Neural cell (in vitro differentiated cells): ENCODE results near the gene ART1. TPM values are rescaled to one million over a fixed set of nuclear protein-coding genes. Genes with fewer than 3 reads are reported as not detected.

Experiments used
- H2AFZ ChIP-seq: fragments of 200-600, 300-800 bp; sonication (generic), shearing (Covaris generic); 2 replicates; pipeline ENCODE4 v1.6.0; 2014; ENCODE audit warnings: low read depth, mild to moderate bottlenecking, antibody characterized with exemption, low read length, moderate library complexity
- H3F3A ChIP-seq: fragments of 200-600 bp; shearing (Covaris generic); 2 replicates; pipeline ENCODE4 v1.6.1; 2016; ENCODE audit warnings: mild to moderate bottlenecking, moderate library complexity, mixed read lengths, antibody characterized with exemption, low read length; ENCODE audit not compliant: insufficient read depth, poor library complexity, severe bottlenecking
- H3K27ac ChIP-seq: fragments of 200-600, 300-800 bp; sonication (generic), shearing (Covaris generic); 2 replicates; pipeline ENCODE4 v1.5.1; 2014; ENCODE audit warnings: mild to moderate bottlenecking, low read length, moderate library complexity
- H3K27me3 ChIP-seq: fragments of 300-800, 200-600 bp; sonication (generic), shearing (Covaris generic); 2 replicates; pipeline ENCODE4 v1.6.0; 2014; ENCODE audit warnings: mild to moderate bottlenecking, low read depth, low read length, moderate library complexity; ENCODE audit not compliant: insufficient read depth
- H3K36me3 ChIP-seq: fragments of 300-800, 200-600 bp; sonication (generic), shearing (Covaris generic); 2 replicates; pipeline ENCODE4 v1.5.1; 2014; ENCODE audit warnings: mild to moderate bottlenecking, antibody characterized with exemption, low read length, moderate library complexity; ENCODE audit not compliant: insufficient read depth
- H3K4me2 ChIP-seq: fragments of 300-800, 200-600 bp; sonication (generic), shearing (Covaris generic); 2 replicates; pipeline ENCODE4 v1.6.0; 2014; ENCODE audit warnings: mild to moderate bottlenecking, low read length
- H3K4me3 ChIP-seq: fragments of 300-800, 200-600 bp; sonication (generic), shearing (Covaris generic); 2 replicates; pipeline ENCODE4 v1.5.1; 2014; ENCODE audit warnings: mild to moderate bottlenecking, low read length, moderate library complexity
- H3K79me2 ChIP-seq: fragments of 200-600 bp; shearing (Covaris generic); replicated peaks from 2 replicates; pipeline ENCODE4 v1.6.0; 2014; ENCODE audit warnings: mild to moderate bottlenecking, low read length, moderate library complexity; ENCODE audit not compliant: insufficient read depth
- H3K9ac ChIP-seq: fragments of 300-800, 200-600 bp; sonication (generic), shearing (Covaris generic); 2 replicates; pipeline ENCODE4 v1.6.1; 2016; ENCODE audit warnings: mild to moderate bottlenecking, low read length, mixed read lengths
- H3K9me2 ChIP-seq: fragments of 200-600 bp; shearing (Covaris generic); 2 replicates; pipeline ENCODE4 v1.6.1; 2016; ENCODE audit warnings: mild to moderate bottlenecking, low read length, mixed read lengths; ENCODE audit not compliant: insufficient read depth
- H3K9me3 ChIP-seq: fragments of 200-600, 300-800 bp; sonication (generic), shearing (Covaris generic); 2 replicates; pipeline ENCODE4 v1.6.1; 2016; ENCODE audit warnings: mild to moderate bottlenecking, mixed run types, low read length, moderate library complexity, mixed read lengths
- H4K20me1 ChIP-seq: fragments of 200-600 bp; shearing (Covaris generic); 2 replicates; pipeline ENCODE4 v1.6.1; 2016; ENCODE audit warnings: mild to moderate bottlenecking, mixed run types; ENCODE audit not compliant: insufficient read depth
- EP300 ChIP-seq: fragments of 450-650 bp; conservative IDR thresholded peaks from 2 replicates; pipeline ENCODE4 v1.6.1; 2014; ENCODE audit warnings: antibody characterized with exemption, mild to moderate bottlenecking, moderate library complexity; ENCODE audit not compliant: poor library complexity, severe bottlenecking
- EZH2 ChIP-seq: fragments of 200-600, 300-800 bp; shearing (Covaris generic), sonication (generic); IDR thresholded peaks from 2 replicates; pipeline ENCODE4 v1.6.1; 2014; ENCODE audit warnings: antibody characterized with exemption, low read length, borderline replicate concordance, mild to moderate bottlenecking; ENCODE audit not compliant: insufficient read depth, poor library complexity, severe bottlenecking
- MXI1 ChIP-seq: fragments of 450-650 bp; conservative IDR thresholded peaks from 2 replicates; pipeline ENCODE4 v1.6.1; 2014; ENCODE audit warnings: antibody characterized with exemption, mild to moderate bottlenecking; ENCODE audit not compliant: poor library complexity, severe bottlenecking
- POLR2AphosphoS5 ChIP-seq: IDR thresholded peaks from 2 replicates; pipeline ENCODE4 v1.6.1; 2012
- RAD21 ChIP-seq: fragments of 450-650 bp; conservative IDR thresholded peaks from 2 replicates; pipeline ENCODE4 v1.6.1; 2014; ENCODE audit warnings: antibody characterized with exemption, mild to moderate bottlenecking, moderate library complexity
- SMC3 ChIP-seq: fragments of 450-650 bp; conservative IDR thresholded peaks from 2 replicates; pipeline ENCODE4 v1.6.1; 2014; ENCODE audit warnings: antibody characterized with exemption, mild to moderate bottlenecking, moderate library complexity; ENCODE audit not compliant: poor library complexity
- TAF1 ChIP-seq: IDR thresholded peaks from 2 replicates; pipeline ENCODE4 v1.6.1; 2012; ENCODE audit warnings: low read depth
- polyA plus RNA-seq: library from polyadenylated mRNA; depleted of rRNA; stranded (reverse); fragments of >200 nt; gene quantifications from 2 replicates; pipeline ENCODE4 v1.2.3, GENCODE V29; 2014
- TF ChIP-seq, protein P1 (sequence below): IDR thresholded peaks from 2 replicates; pipeline ENCODE4 v1.6.1; 2012; ENCODE audit warnings: borderline replicate concordance
- TF ChIP-seq, protein P2 (sequence below): fragments of 450-650 bp; IDR thresholded peaks from 2 replicates; pipeline ENCODE4 v1.5.1; 2014; ENCODE audit warnings: antibody characterized with exemption, mild to moderate bottlenecking, moderate library complexity; ENCODE audit not compliant: poor library complexity, severe bottlenecking

Gene ART1
- polyA plus RNA-seq, 1 donor from 2014 or later: not detected

DNA sequence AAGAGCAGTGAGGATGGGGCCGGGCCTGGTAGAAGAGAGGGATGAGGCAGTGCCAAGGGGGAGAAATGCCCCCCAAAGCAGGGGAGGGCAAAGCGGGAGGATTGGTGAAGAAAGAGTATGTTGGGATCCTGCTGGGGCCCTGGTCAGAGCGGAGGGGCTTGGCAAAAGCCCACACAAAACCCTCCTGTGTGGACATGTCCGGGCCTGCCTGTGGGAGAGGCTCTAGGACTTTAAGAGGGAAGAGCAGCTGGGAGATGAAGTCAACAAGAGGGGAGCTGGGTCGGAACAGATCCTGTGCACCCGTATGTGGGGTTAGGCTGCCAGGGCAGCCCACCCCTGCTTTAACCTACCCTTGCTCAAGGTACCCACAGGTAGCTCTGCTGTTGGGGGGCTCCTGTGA is 28.9 kb upstream of the ART1 start:
- H3K4me3 ChIP-seq: no peak overlapping the region
- H3K9me2 ChIP-seq: no peaks in the 10 kb centered on the region
- no peaks in the 10 kb centered on the region for H3K9me3 ChIP-seq
- H3K27me3 ChIP-seq: no peaks in the 10 kb centered on the region
- H3K9ac ChIP-seq: no peak overlapping the region
- TF ChIP-seq, protein P1, sequence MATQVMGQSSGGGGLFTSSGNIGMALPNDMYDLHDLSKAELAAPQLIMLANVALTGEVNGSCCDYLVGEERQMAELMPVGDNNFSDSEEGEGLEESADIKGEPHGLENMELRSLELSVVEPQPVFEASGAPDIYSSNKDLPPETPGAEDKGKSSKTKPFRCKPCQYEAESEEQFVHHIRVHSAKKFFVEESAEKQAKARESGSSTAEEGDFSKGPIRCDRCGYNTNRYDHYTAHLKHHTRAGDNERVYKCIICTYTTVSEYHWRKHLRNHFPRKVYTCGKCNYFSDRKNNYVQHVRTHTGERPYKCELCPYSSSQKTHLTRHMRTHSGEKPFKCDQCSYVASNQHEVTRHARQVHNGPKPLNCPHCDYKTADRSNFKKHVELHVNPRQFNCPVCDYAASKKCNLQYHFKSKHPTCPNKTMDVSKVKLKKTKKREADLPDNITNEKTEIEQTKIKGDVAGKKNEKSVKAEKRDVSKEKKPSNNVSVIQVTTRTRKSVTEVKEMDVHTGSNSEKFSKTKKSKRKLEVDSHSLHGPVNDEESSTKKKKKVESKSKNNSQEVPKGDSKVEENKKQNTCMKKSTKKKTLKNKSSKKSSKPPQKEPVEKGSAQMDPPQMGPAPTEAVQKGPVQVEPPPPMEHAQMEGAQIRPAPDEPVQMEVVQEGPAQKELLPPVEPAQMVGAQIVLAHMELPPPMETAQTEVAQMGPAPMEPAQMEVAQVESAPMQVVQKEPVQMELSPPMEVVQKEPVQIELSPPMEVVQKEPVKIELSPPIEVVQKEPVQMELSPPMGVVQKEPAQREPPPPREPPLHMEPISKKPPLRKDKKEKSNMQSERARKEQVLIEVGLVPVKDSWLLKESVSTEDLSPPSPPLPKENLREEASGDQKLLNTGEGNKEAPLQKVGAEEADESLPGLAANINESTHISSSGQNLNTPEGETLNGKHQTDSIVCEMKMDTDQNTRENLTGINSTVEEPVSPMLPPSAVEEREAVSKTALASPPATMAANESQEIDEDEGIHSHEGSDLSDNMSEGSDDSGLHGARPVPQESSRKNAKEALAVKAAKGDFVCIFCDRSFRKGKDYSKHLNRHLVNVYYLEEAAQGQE: no peak
- TF ChIP-seq POLR2AphosphoS5 (no peak), MXI1 (no peak), SMC3 (no peak), RAD21 (no peak)
- TF ChIP-seq, protein P2, sequence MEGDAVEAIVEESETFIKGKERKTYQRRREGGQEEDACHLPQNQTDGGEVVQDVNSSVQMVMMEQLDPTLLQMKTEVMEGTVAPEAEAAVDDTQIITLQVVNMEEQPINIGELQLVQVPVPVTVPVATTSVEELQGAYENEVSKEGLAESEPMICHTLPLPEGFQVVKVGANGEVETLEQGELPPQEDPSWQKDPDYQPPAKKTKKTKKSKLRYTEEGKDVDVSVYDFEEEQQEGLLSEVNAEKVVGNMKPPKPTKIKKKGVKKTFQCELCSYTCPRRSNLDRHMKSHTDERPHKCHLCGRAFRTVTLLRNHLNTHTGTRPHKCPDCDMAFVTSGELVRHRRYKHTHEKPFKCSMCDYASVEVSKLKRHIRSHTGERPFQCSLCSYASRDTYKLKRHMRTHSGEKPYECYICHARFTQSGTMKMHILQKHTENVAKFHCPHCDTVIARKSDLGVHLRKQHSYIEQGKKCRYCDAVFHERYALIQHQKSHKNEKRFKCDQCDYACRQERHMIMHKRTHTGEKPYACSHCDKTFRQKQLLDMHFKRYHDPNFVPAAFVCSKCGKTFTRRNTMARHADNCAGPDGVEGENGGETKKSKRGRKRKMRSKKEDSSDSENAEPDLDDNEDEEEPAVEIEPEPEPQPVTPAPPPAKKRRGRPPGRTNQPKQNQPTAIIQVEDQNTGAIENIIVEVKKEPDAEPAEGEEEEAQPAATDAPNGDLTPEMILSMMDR: no peak
- no peak overlapping the region for H3K4me2 ChIP-seq
- no peaks in the 10 kb centered on the region for H3K79me2 ChIP-seq
- no peaks in the 10 kb centered on the region for H3F3A ChIP-seq
- no peaks in the 10 kb centered on the region for H3K36me3 ChIP-seq
- no peak overlapping the region for H3K27ac ChIP-seq
- no peaks in the 10 kb centered on the region for H4K20me1 ChIP-seq
- H2AFZ ChIP-seq: no peak overlapping the region

DNA sequence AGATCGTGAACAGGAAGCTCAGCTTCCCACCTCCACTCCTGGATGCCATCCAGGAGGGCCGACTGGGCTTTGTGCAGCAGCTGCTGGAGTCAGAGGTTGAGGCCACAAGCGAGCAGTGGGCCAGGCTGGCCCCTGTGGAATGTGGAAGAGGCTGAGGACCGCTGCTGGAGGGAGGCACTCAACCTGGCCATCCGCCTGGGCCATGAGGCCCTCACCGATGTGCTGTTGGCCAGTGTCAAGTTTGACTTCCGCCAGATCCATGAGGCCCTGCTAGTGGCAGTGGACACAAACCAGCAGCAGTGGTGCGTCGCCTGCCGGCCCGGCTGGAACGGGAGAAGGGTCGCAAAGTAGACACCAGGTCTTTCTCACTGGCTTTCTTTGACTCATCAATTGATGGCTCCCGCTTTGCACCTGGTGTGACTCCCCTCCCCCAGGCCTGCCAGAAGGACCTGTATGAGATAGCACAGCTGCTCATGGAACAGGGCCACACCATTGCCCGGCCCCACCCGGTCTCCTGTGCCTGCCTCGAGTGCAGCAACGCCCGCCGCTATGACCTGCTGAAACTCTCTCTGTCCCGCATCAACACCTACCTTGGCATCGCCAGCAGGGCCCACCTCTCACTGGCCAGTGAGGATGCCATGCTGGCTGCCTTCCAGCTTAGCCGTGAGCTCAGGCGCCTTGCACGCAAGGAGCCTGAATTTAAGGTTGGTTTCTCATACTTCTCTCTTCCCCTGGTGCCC is 28.0 kb upstream of the ART1 start:
- Histone ChIP-seq H3K9me3 (no peaks in the 10 kb centered on the region), H3K27me3 (no peaks in the 10 kb centered on the region), H4K20me1 (no peaks in the 10 kb centered on the region), H3K9me2 (no peaks in the 10 kb centered on the region), H3K4me2 (no peak overlapping the region), H3K36me3 (no peaks in the 10 kb centered on the region), H3F3A (no peaks in the 10 kb centered on the region), H3K79me2 (no peaks in the 10 kb centered on the region), H3K9ac (no peak overlapping the region), H3K27ac (no peak overlapping the region), H3K4me3 (no peak overlapping the region), H2AFZ (no peak overlapping the region)
- TF ChIP-seq RAD21: no peak
- no peak for TF ChIP-seq SMC3
- TF ChIP-seq TAF1: no peak
- TF ChIP-seq, protein P1: no peak
- TF ChIP-seq, protein P2: no peak
- no peak for TF ChIP-seq EP300
- TF ChIP-seq EZH2: no peak
- no peak for TF ChIP-seq MXI1
- no peak for TF ChIP-seq POLR2AphosphoS5
